Kidney (tissue), 14 donors: ENCODE measurements around the gene MED13L. TPM values are rescaled to one million over a fixed set of nuclear protein-coding genes. Genes with fewer than 3 reads are reported as not detected.
A peak's percentile ranks its signal among the peaks of the same experiment; 100 is the strongest.

ENCODE experiments used
- DNase-seq, 5 donors: peaks; one replicate each; pipeline ENCODE4 v3.0.0-alpha.2; 2013 to 2020
- FAIRE-seq: peaks from 2 replicates; lab custom pipeline; 2012; peaks lifted over from hg19 to GRCh38; lab: Jason Lieb, UNC
- H3K27ac ChIP-seq, 2 donors: one replicate each; pipeline ENCODE4 v1.7.0; 2013; ENCODE audit warnings: low read depth in 2 of 2, low read length in 2 of 2, inconsistent platforms in 1 of 2
- H3K27me3 ChIP-seq: one replicate; pipeline ENCODE4 v1.7.1; 2013; ENCODE audit warnings: low read length, inconsistent platforms; ENCODE audit not compliant: control insufficient read depth, insufficient read depth
- H3K36me3 ChIP-seq, 3 donors: one replicate each; pipeline versions ENCODE4 v1.7.0 to v1.7.1; 2013; ENCODE audit warnings: low read length in 3 of 3, control low read depth in 1 of 3, inconsistent platforms in 1 of 3; ENCODE audit not compliant: insufficient read depth in 3 of 3, control insufficient read depth in 2 of 3
- H3K4me1 ChIP-seq, 3 donors: one replicate each; pipeline versions ENCODE4 v1.7.0 to v1.7.1; 2013; ENCODE audit warnings: low read length in 3 of 3, inconsistent platforms in 1 of 3, low read depth in 1 of 3; ENCODE audit not compliant: control insufficient read depth in 2 of 3, insufficient read depth in 2 of 3
- H3K4me3 ChIP-seq, 3 donors: one replicate each; pipeline versions ENCODE4 v1.7.0 to v1.8.1; 2013; ENCODE audit warnings: low read length in 3 of 3, control low read depth in 1 of 3, inconsistent platforms in 1 of 3
- H3K9ac ChIP-seq, 3 donors: one replicate each; pipeline versions ENCODE4 v1.7.0 to v1.7.1; 2013; ENCODE audit warnings: low read length in 3 of 3, control low read depth in 1 of 3, inconsistent platforms in 1 of 3
- H3K9me3 ChIP-seq, 3 donors: one replicate each; pipeline versions ENCODE4 v1.7.0 to v1.7.1; 2013; ENCODE audit warnings: low read length in 3 of 3, control low read depth in 1 of 3, inconsistent platforms in 1 of 3; ENCODE audit not compliant: control insufficient read depth in 2 of 3, insufficient read depth in 1 of 3
- intact Hi-C: fragments of 100-400 bp; cut with DNase I; formaldehyde crosslinking; loops from one replicate; pipeline ENCODE4 v1.11.1; 2022
- polyA plus RNA-seq: library from polyadenylated mRNA; stranded (reverse); fragments of 350-450 nt; fragmentation: Illumina TruSeq; extraction: RNeasy Lipid Tissue Mini Kit (QIAGEN cat#74804); gene quantifications from one replicate; pipeline ENCODE4 v1.2.3, GENCODE V29; 2014; ENCODE audit warnings: low read depth, low replicate concordance; ENCODE audit not compliant: insufficient read depth
- total RNA-seq: library from RNA; stranded (reverse); fragmentation: NEBNext Ultra II Directional; extraction: Animal tissue kit (Norgen Biotek cat#: 25700); gene quantifications from one replicate; pipeline ENCODE4 v1.2.1, GENCODE V29; 2021
- TF ChIP-seq, protein P1 (sequence below): IDR thresholded peaks from 3 replicates; pipeline ENCODE4 v1.5.1; 2012; ENCODE audit warnings: mild to moderate bottlenecking, moderate library complexity, borderline replicate concordance; ENCODE audit not compliant: insufficient read depth; ENCODE audit errors: extremely low read depth
- donor health status: control.
- donor health status: control.
- donor health status: control.
- donor health status: control.
- donor health status: control.
- donor health status: DM: yes; HTN: yes; CAD: no.
- donor health status: Normal renal cell carcinoma (clear cell type).

MED13L gene
- total and polyA plus RNA-seq, 2 donors from 2014 or later = 7.1 to 153 TPM

DNA sequence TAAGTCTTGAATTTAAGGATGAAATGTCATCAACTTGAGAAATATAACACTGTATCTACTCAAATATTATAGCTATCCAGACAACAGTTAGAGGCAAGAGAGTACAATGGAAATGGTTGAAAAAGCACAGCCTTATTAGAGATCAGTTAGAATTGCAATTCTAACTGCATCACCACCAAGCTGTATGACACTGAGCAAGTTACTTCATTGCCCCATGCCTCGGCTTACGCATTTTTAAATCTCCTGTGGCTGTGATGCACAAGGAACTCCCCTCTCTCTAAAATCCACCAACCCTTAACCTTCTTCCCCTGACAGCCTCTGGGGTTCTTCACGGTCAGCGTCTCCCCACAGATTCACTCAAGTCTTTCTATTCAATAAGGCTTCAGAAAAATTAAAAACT, 75.1 kb downstream of the MED13L start:
- FAIRE-seq = no peak
- H3K27ac ChIP-seq = no peak overlapping the region
- no peaks in the 10 kb centered on the region for H3K36me3 ChIP-seq

DNA sequence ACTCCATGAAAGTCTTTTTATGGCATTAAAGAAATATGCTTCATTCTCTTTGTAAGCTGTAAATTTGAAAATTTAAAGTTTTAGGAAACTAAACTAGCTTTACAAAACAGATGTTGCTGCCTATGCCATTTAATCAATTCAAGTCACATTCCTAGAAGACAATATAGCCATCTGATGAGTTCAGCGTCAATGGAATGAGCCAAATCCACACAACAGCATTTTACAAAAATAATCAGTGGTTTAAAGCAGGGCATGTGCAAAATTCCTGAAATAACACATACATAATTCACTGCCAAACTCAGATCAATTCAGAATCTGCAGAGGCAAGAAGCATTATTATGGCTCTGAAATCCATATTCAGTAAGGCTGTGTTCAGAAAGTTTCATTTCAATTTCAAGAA, 75.6 kb downstream of the MED13L start:
- intact Hi-C loops = no loop called here
- FAIRE-seq = no peak
- TF ChIP-seq, protein P1, sequence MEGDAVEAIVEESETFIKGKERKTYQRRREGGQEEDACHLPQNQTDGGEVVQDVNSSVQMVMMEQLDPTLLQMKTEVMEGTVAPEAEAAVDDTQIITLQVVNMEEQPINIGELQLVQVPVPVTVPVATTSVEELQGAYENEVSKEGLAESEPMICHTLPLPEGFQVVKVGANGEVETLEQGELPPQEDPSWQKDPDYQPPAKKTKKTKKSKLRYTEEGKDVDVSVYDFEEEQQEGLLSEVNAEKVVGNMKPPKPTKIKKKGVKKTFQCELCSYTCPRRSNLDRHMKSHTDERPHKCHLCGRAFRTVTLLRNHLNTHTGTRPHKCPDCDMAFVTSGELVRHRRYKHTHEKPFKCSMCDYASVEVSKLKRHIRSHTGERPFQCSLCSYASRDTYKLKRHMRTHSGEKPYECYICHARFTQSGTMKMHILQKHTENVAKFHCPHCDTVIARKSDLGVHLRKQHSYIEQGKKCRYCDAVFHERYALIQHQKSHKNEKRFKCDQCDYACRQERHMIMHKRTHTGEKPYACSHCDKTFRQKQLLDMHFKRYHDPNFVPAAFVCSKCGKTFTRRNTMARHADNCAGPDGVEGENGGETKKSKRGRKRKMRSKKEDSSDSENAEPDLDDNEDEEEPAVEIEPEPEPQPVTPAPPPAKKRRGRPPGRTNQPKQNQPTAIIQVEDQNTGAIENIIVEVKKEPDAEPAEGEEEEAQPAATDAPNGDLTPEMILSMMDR = no peak

More for the DNA sequence above, 75.1 kb downstream of the MED13L start:
- H3K4me1 ChIP-seq = no peaks in the 10 kb centered on the region
- TF ChIP-seq, protein P1 = no peak
- H3K27me3 ChIP-seq = no peaks in the 10 kb centered on the region
- no peak overlapping the region for H3K4me3 ChIP-seq
- intact Hi-C loops = no loop called here
- DNase-seq = no peak
- no peak overlapping the region for H3K9ac ChIP-seq
- no peaks in the 10 kb centered on the region for H3K9me3 ChIP-seq

DNA sequence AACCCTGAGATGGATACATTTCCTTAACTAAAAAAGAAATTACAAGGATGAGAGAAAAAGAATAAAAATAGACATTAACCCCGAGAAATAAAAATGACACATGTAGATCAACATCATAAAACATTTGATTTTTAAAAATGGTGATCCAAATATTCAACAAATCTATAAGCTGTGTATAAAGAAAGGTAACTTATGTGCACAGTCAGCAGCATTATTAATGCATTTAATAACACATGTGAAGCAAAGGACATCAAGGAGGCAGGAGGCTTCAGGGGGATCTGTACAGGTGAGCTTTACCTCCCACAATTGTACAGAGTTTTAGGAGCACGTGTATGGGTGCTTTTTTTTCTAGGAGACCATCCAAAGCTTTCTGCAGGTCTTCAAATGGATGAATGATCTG, 76.1 kb downstream of the MED13L start:
- Histone ChIP-seq H3K27ac (no peak overlapping the region), H3K27me3 (no peaks in the 10 kb centered on the region), H3K36me3 (no peaks in the 10 kb centered on the region), H3K4me3 (no peak overlapping the region), H3K9me3 (no peaks in the 10 kb centered on the region), H3K4me1 (no peaks in the 10 kb centered on the region), H3K9ac (no peak overlapping the region)
- FAIRE-seq = peak; percentile 47
- intact Hi-C loops = no loop called here
- TF ChIP-seq, protein P1 = no peak
- no peak for DNase-seq

More for the DNA sequence above, 75.6 kb downstream of the MED13L start:
- Histone ChIP-seq H3K4me1 (no peaks in the 10 kb centered on the region), H3K4me3 (no peak overlapping the region), H3K36me3 (no peaks in the 10 kb centered on the region), H3K9me3 (no peaks in the 10 kb centered on the region), H3K9ac (no peak overlapping the region), H3K27ac (no peak overlapping the region), H3K27me3 (no peaks in the 10 kb centered on the region)
- no peak for DNase-seq

DNA sequence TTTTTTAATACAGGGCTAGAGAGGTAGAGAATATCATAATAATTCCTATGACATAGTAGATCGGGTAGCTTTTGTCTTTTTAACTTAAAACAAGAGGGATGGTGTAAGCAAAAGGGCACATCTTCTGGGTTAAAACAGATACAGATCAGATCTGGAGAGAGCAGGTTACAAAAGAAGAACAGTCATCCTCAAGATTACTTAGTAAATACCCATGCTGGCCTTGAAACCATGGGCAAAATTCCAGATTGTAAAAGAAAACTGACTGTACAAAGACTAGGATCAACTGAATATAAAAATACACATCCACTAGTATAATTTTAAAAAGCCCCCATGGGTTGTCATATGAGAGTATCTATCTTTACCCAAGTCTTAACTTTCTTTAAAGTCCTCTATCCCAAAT, 76.7 kb downstream of the MED13L start:
- H3K36me3 ChIP-seq = no peaks in the 10 kb centered on the region
- no peak overlapping the region for H3K9ac ChIP-seq
- no peak overlapping the region for H3K4me3 ChIP-seq
- no peaks in the 10 kb centered on the region for H3K9me3 ChIP-seq
- H3K27ac ChIP-seq = no peak overlapping the region
- no peak for FAIRE-seq
- intact Hi-C loops = no loop called here
- no peak for DNase-seq
- H3K4me1 ChIP-seq = no peaks in the 10 kb centered on the region
- no peaks in the 10 kb centered on the region for H3K27me3 ChIP-seq
- TF ChIP-seq, protein P1 = no peak
